HG03175 (cell line): ENCODE measurements around the gene LRP5.

Experiments used
- ATAC-seq: cut with Tn5 transposase; IDR thresholded peaks from one replicate; pipeline ENCODE4 v1.9.1; 2021; ENCODE audit warnings: mild to moderate bottlenecking, moderate library complexity; ENCODE audit not compliant: unreplicated experiment

LRP5 gene

DNA sequence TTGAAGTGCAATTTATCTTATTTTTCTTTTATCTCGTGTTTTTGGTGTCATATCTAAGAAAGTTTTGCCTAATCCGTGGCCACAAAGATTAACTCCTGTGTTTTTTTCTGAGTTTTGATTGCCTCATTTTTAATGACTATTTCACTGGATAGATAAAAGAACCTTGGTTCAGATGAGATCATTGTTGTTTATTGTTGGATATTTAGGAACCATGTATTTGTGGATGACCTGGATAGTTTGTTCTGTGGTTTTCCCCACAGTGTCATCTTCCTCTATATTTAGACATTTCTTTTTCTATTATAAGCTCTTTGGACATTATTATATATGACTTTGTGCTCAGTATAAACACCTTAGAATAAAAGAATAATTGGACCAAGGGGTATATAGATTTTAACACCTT, 185.4 kb downstream of the LRP5 start:
- ATAC-seq, result no peak

DNA sequence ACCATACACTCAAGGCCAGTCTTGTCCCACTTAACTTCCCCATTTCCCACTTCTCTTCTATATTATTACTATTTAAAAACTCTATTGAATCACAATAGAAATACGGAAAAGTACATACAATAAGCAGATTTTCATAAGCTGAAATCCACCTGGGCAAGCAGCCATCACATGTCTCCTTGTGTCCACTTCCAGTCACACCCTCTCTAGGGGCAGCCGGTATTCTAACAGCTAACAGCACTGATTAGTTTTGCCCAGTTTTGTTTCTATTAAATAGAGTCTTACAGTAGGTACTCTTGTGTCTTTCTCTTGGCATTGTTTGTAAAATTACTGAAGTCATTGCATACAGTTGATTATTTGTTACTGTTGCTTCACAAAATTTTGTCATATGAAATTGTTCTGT, 185.9 kb downstream of the LRP5 start:
- ATAC-seq, result no peak
